Measurements from ENCODE around the gene ELL2.

ELL2 gene

GRCh38 chr5:95956900-95957293 is 4.8 kb downstream of the ELL2 start:
- TF ChIP-seq GATA3 (IDR thresholded peaks at IDR 0.05; ENCODE audit: low read depth, low read length) (no peak), GATA2 (IDR thresholded peaks at IDR 0.05; ENCODE audit: low read depth, low read length) (no peak)

DNA sequence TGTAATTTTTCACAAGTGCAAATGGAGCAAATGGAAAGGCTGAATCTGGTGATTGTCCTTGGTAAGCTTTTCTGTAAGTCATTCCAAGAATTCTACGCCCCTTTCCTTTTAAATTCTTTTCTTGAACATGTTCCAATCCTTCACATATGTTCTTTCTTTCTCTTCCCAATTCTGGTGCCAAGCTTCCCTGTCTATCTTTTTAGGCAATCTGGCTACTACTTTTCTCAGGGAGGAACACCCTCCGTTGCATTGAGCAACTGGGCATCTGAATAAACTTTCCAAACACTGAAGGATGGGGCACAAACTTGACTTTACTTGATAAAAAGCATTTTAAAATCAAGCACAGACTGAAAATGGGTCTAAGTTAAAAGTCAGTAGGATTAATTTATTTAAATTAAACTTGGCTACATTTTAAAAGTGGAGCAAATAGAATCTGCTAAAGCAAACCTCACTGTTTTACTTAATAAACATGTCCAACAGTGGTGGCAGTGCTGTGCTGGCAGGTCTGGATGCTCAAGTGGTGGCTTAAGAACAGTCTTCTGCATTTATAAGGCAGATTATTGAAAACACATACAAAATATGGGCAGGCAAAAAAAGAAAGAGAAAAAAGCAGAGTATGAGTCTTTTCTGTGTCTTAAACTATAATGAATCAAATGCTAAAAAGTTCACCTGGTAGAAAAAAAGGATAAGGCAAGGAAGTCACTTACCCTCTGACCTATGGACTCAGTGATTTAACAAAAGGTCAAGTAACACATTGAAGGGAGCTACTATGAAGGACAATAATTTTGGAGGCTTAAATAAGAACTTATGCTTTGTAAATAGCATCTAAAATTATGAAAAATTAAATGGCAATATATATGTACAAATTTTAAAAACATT is 5.4 kb downstream of the ELL2 start:
- TF ChIP-seq GATA3 (IDR thresholded peaks at IDR 0.05; ENCODE audit: low read depth, low read length) (no peak), GATA2 (IDR thresholded peaks at IDR 0.05; ENCODE audit: low read depth, low read length) (no peak)

GRCh38 chr5:95954716-95955115 is 6.9 kb downstream of the ELL2 start:
- no peak for TF ChIP-seq GATA3 (IDR thresholded peaks at IDR 0.05; ENCODE audit: low read depth, low read length)
- no peak for TF ChIP-seq GATA2 (IDR thresholded peaks at IDR 0.05; ENCODE audit: low read depth, low read length)

- no peak for TF ChIP-seq GATA3 (IDR thresholded peaks at IDR 0.05; ENCODE audit: low read depth, low read length)
Observed at GRCh38 chr5:95953021-95953702, 8.5 kb downstream of the ELL2 start.

GRCh38 chr5:95951916-95952315 is 9.7 kb downstream of the ELL2 start:
- TF ChIP-seq GATA2 (IDR thresholded peaks at IDR 0.05; ENCODE audit: low read depth, low read length) (no peak), GATA3 (IDR thresholded peaks at IDR 0.05; ENCODE audit: low read depth, low read length) (no peak)

- TF ChIP-seq GATA2 (IDR thresholded peaks at IDR 0.05; ENCODE audit: low read depth, low read length): no peak
- no peak for TF ChIP-seq GATA3 (IDR thresholded peaks at IDR 0.05; ENCODE audit: low read depth, low read length)
Observed at GRCh38 chr5:95949810-95950209, 11.8 kb downstream of the ELL2 start.

DNA sequence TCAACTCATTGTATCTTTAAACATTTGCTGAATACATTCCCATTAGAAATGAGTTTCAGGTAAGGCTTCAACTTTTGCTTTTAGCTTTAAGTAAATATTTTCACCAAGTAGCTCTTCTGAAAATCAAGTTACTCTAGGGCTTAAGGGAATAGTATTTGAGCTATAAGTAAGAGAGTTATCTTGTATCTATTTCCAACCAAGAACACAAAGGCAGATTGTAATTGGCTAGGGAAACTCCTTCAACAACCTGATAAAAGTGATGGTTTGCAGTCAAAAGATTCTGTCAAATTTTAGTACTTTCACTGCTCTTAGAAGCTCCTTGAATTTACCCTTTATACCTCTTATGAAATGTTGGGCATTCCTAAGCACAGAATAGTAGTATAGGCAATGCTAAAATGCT is 13.0 kb downstream of the ELL2 start:
- TF ChIP-seq GATA3 (IDR thresholded peaks at IDR 0.05; ENCODE audit: low read depth, low read length) (no peak), GATA2 (IDR thresholded peaks at IDR 0.05; ENCODE audit: low read depth, low read length) (no peak)

DNA sequence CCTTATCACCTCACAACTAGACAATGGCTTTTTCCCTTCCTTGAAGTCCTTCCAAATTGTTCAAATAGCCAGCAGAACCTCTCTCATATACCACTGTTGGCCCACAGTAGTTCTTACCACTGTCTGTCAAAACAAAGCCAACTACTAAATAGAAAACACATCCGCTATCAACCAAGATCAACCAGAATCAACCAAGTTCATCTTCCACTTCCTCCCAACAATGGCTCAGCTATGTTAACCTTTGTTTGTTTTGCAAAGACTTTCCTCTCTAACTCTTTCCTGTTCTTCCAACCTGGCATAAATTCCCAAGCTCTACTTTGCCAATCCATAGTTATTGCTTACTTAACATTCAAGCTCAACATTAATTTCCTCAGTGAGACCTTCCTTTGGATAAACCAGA is 15.2 kb downstream of the ELL2 start:
- no peak for TF ChIP-seq GATA2 (IDR thresholded peaks at IDR 0.05; ENCODE audit: low read depth, low read length)
- TF ChIP-seq GATA3 (IDR thresholded peaks at IDR 0.05; ENCODE audit: low read depth, low read length): no peak

DNA sequence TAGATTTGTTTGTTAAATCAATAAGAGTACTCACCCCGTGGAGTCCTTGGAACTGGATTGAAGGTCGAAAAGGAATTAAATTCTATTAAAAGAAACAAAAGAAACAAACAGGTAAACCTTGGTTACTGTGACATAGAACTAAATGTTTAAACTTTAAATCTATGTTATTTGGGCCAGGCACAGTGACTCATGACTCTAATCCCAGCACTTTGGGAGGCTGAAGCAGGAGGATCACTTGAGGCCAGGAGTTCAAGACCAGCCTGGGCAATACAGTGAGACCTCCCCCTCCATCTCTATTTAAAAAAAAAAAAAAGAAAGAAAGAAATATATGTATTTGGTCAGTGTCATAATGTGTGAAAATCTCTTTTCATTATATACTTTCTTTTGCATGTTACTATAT is 18.7 kb downstream of the ELL2 start:
- TF ChIP-seq GATA3 (IDR thresholded peaks at IDR 0.05; ENCODE audit: low read depth, low read length) (no peak), GATA2 (IDR thresholded peaks at IDR 0.05; ENCODE audit: low read depth, low read length) (no peak)

DNA sequence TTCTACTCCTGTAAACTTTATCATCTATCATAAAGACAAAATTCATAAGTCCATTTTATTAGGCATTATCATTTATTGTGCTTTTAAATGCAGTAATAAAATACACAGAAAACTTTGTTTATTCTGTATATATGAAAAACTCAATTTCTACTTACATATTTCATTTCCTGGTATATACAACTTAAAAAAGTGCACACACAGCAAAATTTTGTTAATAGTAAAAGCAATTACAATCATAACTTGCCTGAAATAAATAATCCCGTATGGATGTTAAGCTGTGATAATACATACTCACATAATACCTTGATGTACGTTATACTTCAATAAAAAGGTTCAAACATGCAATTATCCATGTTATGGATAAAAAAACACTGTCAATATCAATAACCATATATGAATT is 19.2 kb downstream of the ELL2 start:
- TF ChIP-seq GATA2 (IDR thresholded peaks at IDR 0.05; ENCODE audit: low read depth, low read length) (no peak), GATA3 (IDR thresholded peaks at IDR 0.05; ENCODE audit: low read depth, low read length) (no peak)

GRCh38 chr5:95941756-95942155 is 19.9 kb downstream of the ELL2 start:
- TF ChIP-seq GATA3 (IDR thresholded peaks at IDR 0.05; ENCODE audit: low read depth, low read length) (no peak), GATA2 (IDR thresholded peaks at IDR 0.05; ENCODE audit: low read depth, low read length) (no peak)

DNA sequence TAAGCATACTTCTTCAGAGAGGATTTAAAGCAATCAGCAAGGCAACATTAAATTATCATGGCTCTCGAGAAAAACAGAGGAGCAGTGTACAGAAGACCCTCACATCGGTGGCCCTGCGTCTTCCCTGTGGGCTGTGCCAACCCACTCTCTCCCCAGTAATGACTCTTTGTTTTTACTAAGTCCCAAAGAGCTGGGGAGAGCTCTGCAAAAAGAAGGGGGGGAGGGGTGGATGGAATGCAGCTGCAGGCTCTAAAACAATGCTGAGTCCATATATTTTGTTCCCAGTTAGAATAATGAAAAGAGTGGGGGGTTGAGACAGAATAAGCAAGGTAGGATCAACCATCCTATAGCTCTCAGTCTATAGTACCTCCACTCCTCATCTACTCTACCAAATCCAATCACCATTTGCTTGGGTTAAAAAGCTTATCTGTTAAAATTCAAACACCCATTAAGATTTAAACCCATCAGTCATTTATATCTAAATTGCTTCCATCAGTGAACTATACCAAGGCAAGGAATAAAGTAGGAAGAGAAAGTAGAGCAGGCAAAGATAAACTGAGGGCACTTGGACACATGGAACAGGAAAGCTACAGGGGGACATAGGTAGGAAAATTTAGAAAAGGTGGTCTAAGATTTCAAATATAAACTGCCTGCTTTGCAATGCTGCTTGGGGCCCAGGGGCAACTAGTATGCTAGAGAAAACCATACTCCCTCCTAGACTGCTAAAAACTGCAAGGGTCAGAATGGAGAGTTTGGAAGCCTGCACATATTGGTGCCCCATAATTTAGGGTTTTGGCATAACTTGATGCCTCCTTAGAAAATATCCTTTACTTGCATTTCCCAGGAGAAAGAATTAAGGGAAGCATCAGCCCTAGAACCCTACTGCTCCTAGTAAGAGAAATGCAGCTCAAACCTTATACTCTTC is 20.6 kb downstream of the ELL2 start:
- no peak for TF ChIP-seq GATA3 (IDR thresholded peaks at IDR 0.05; ENCODE audit: low read depth, low read length)
- TF ChIP-seq GATA2 (IDR thresholded peaks at IDR 0.05; ENCODE audit: low read depth, low read length): no peak

DNA sequence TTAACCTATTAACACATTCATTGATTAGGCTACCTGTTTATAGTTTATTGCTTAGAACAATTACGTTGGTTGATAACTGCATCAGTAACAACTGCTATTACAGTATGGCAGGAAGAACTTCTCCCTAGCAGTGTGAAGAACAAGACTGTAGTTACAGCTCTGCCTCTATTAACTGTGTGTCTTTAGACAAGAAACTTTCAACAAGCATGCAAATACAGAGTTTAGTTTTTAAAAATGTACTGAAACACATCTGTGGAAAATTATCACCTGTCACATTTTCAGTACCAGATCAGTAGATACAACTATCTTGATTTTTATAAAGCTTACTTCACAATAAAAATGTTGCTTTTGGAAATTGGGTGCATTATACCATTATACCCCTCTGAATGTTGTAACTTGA is 22.2 kb downstream of the ELL2 start:
- no peak for TF ChIP-seq GATA2 (IDR thresholded peaks at IDR 0.05; ENCODE audit: low read depth, low read length)
- TF ChIP-seq GATA3 (IDR thresholded peaks at IDR 0.05; ENCODE audit: low read depth, low read length): no peak

- TF ChIP-seq GATA2 (IDR thresholded peaks at IDR 0.05; ENCODE audit: low read depth, low read length) (no peak), GATA3 (IDR thresholded peaks at IDR 0.05; ENCODE audit: low read depth, low read length) (no peak)
Observed at GRCh38 chr5:95938766-95939165, 22.9 kb downstream of the ELL2 start.

Data from SH-SY5Y (cell line).